ENCODE measurements around the gene PIGH.
A peak's percentile ranks its signal among the peaks of the same experiment; 100 is the strongest.

The PIGH gene

DNA sequence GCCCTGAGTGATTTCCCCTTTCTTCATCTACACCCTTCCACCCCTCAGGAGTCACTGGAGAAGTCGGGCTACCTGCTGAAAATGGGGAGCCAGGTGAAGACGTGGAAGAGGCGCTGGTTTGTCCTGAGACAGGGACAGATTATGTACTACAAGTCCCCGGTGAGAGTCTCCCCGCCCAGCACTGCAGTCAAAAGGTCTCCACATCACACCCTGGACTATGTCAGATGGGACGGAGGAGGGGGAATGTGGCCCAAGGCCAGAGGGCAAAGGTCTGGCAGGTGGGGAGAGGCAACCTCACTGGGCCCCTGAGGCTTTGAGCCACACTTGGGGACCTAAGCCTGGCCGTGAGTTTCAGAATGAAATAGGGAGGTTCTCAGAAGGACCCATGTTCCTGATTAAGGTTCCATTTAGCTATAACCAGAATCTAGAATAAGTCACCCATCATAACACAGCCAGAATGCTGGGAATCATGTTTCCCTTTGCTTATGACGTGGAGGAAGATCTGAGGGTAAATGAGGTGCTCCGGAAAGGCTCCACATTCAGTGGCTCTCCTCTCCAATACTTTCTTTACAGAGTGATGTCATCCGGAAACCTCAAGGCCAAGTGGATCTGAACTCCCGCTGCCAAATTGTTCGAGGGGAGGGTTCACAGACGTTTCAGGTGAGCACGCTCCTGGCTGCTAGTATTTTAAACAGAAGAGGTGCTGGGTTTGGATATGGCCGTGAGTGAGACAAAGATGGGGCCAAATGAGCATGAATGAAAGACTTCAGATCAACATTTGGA, 26.6 kb downstream of the PIGH start:
- no peak for DNase-seq

DNA sequence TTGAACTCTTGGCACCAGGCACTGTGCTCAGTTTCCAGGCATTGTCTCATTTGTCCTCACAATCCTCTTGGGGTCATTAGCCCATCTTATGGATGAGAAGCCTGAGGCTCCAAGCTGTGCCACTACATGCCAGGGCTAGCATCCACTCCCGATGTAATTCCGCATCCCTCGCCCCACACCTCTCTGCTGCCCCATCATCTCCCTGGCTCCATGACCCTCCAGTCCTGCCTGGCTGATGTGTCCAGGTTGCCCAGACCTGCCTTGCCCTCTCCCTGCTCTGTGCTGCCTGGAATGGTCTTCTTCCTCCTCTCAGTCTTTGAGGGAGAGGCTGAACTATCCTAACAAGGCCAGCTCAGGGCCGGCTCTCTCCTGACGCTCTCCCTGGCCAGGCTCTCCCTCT, 27.5 kb downstream of the PIGH start:
- DNase-seq: no peak

DNA sequence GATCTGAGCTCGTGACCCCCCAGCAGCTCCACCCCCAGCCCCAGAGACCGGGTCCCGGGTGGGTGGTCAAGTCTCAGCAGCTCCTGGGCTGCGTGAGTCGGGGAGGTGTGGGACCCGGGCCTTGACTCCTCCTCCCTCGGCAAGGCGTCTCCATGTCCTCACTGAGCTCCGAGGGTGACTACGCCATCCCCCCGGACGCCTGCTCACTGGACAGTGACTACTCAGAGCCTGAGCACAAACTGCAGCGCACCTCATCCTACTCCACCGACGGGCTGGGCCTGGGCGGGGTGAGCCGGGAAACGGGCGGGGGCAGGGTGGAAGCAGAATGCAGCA, 28.1 kb downstream of the PIGH start:
- DNase-seq: no peak

DNA sequence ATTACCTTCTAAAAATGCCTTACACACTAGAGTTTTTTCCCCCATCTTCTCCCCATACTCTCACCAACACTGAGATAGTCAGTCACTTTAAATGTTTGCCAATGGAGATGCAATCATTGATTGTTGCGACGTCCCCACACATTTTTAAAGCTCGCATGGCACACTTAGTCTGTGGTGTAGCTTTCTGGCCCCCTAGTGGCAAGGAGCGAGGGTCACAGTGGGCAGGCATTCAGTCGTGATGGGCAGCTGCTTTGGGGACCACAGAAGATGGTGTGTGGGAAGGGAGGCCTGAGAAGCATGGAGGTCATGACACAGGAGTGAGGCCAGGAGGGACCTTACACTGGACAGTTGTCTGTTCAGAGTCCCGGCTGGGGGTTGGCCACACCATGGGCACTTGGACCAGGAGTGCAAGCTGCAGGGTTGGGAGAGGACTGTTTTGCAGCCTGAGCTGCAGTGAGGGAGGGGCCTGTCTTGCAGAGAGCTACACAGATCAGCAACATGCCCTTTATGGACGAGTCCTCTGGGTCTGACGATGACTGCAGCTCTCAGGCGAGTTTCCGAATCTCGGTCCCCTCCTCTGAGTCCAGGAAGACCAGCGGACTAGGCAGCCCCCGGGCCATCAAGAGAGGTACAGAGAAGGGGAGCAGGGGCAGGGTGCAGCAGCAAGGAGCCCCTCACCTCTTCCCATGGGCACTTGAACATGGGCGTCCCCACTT, 28.6 kb downstream of the PIGH start:
- peak; percentile 12 for DNase-seq

DNA sequence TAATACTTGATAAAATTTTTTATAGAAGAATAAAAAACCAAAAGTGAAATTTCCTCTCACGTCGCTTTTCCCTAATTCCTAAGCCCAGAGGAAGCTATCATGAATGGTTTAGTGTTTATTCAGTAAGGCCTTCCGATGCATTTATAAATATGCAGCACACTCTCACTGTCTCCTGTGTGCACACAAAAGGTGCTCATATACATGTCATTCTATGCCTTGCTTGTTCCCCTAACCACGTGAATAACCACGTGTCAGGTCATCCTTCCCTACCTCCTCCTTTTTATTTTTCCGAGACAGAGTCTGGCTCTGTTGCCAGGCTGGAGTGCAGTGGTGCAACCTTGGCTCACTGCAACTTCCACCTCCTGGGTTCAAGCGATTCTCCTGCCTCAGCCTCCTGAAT, 29.6 kb downstream of the PIGH start:
- no peak for DNase-seq

DNA sequence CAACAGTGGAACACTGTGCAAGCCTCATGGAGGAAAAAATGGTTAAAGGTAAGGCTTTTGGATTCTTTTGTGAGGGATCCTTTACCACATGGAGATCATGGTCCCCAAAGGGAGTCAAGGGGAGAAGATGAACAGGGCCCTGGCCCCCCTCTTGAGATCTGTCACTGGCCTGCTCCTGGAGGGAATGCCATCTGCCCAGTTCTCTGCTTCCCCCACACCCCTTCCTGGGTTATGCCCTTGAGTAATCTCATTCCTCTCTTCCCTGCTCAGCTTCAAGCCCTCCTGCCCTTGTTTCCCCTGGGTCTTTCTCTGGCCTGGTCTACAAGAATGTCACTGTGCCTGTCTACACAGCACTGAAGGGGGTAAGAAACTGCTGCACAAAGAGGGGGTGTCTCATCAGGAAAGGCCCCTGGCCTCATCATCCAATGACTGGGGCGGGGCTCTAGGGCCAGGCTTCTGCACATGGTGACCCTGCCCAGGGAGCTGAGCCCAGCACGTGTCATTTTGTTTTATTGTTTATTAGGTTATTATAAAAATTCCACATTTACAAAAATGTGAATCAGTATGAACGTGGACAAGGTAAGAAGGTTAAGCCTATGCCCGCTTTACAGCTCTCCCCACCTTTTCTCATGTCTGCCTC, 30.3 kb downstream of the PIGH start:
- DNase-seq: no peak

DNA sequence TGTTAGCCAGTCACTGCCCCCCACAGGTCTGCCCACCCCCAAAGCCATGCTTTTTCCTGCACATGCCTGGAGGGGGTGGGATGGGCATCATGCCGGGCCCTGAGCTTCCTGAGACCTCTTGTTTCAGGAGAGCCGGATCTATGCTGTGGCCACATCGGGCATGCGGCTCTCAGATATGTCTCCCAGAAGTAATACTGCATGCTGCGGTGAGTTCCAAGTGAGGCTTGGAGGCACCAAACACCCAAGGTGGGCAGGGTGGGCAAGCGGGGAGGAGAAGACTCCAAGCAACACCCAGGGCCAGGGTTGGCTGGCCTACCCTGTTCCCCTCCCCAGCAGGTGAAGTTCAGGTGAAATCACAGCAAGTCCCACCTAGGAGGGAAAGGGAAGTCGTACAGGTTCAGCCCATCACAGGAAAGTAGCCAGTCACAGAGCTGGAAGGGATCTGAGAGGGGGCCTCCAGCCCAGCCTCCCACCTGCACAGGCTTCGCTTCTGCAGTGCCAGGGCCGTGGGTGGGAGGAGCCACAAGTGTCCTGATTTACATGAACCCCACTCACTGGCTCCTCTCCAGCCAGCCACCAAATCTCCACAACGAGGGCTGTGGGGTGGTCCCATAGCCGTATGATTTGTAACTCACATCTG, 30.9 kb downstream of the PIGH start:
- no peak for DNase-seq

DNA sequence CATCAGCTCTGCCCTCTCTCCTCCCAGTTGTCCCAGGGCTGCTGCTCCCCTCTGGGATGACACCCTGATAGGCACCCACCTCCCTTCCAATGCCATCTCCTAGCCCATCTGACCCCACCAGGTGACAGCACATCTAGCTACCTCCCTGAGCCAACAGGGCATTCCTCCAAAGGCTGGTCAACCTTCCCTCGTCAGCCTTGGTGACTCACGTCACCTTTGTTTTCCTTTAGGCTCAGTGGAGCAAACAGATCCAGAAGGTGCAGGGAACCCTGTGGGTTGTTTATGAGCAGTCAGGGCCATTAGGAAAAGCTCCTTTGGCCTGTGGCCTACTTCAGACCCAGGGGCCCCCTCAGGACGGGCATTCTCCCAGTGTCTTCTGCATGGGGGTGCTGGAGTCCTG, 32.4 kb downstream of the PIGH start:
- DNase-seq: no peak

DNA sequence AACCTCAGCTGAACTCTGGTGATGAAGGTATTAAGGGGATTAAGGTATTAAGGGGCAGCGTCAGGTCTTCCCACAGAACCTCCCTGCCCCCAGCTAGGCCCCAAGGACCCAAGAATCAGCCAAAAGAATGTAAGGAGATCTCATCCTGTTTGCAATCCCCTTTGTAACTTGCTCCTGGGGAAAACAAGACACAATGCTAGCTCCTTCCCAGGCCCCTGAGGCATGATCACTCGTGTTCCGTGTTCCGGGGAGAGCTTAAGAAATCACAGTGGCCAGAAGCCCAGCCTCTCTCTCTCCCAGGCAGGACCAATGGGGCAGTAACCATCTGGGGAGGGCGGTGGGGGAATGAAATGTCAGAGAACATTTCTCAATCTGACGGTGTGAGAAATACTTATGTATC, 33.2 kb downstream of the PIGH start:
- DNase-seq: no peak

DNA sequence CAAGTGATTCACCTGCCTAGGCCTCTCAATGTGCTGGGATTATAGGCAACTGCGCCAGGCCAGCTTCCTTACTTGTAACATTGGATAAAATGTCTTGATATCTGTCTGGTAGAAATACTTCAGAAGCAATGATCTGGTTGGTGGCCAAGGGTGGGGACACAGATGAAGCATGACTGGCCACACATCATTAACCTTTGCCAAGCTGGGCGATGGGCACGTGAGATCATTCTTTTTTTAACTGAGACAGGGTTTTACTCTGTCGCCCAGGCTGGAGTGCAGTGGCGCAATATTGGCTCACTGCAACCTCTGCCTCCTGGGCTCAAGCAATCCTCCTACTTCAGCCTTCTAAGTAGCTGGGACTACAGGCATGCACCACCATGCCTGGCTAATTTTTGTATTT, 35.8 kb downstream of the PIGH start:
- no peak for DNase-seq

DNA sequence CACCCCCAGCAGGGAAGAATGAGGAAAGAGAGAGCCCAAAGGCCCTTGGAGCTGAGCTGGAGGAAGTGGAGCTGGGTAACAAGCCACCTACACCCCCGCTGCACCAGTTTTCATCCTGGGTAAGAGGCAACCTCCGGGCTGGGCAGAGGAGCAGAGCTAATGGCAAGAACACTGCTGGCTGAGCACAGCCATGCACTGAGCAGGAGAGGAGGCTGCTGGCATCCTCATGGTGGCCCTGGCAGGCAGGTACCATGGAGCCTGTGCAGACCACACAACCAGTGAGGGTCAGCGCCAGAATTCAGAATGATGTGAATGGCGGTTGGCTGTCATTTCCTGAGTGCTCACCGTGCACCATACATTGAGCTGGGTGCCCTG, 37.3 kb downstream of the PIGH start:
- DNase-seq: no peak

DNA sequence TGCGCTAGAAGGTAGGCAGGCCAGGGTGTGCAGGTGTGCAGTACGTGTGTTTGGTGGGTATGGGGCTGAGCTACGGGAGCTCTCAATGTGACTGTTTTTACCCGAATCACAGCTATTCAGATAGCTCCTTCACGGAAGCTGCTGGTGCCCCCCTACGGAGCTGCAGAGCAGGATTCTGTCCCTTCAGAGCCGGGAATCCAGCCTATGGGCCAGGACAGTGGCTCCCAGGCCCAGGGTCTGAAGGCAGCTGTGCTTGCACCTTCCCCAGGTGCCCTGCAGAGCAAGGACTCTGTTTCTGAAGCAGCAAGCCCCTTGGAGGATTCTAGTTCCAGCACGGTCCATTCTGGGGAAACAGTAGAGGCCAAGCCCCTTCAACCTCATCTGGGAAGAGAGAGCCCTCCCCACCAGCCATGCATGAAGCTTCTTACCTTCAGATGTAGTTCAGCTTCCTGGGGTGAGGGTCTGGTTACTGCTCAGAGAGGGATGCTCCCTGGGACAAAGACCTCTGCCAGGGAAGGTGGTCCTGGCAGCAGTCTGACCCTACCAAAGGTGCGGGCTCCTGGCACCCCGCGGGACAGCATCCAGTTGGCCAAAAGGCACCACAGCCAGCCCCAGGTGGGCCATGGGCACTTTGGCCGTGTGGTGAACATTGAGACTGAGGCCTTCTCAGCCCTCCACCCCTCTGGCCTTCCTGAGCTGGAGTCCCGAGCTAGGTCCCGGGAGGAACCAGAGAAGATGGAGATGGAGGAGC, 37.9 kb downstream of the PIGH start:
- DNase-seq: no peak

DNA sequence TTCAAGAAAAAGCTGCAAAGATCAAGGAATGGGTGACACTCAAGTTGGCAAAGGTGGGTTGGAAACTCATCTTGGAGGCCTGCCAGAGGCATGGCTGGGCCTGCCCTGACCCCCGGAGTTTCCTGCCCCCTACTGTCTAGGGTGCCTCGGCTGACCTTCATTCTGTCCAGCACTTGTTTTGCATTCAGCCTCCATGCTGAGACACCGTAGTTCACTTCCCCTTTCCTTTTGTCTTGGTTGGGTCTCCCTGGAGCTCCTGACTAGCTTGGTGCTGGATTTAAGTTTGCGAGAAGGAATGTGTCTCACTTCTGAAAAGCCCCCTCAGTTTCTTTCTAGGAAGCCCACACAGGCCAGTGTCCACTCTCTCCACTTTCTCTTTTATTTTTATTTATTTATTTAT, 40.4 kb downstream of the PIGH start:
- no peak for DNase-seq

DNA sequence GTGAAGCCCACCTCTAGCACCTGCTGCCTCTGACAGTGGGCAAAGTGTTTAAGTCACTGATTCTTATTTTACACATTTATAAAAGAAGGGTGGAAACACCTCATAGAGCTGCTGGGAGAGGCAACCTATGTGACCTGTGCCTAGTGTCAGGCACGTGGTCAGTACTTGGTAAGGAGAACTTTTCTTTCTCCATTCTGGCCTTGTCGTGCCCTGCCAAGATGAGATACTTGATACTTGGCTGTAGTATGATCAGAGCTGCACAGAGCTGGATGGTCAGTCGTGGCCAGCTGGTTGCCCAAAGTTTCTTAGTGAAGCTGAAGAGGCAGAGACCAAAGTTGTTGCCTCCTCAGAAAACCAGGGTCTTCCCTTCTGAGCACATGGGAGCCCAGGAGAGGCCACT, 42.4 kb downstream of the PIGH start:
- DNase-seq: no peak

DNA sequence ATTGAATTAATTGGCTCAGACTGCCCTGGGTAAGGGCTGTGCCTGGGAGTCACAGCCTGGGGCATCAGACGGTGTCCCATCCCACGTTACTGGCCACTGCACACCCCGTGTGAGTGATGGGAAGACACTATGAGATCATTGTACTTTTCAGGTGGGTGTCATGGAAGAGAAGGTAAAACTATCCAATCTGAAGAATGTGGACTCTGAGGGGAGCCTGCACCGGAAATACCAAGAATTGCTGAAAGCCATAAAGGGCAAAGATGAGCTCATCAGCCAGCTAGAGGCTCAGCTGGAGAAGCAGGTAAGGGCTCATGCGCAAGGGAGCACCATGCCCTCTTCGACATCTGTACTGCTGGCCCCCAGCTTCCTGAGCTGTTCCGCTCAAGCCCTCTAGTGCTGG, 43.0 kb downstream of the PIGH start:
- DNase-seq: no peak

DNA sequence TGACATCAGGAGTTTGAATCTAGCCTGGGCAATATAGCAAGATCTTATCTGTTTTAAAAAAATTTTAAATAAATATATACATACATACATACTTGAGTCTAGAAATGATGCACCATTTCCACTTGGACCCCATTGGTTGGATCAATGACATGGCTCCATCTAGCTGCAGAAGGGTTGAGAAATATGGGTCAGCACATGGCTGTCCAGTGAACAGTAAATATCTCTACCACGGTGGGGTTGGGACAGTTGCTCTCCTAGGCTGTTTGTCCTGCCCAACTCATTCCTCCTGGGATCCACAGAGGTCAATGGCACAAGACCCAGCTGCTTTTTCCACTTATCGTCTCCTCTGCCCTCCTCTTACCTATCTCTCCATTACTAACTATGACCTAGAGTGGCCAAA, 43.4 kb downstream of the PIGH start:
- no peak for DNase-seq

DNA sequence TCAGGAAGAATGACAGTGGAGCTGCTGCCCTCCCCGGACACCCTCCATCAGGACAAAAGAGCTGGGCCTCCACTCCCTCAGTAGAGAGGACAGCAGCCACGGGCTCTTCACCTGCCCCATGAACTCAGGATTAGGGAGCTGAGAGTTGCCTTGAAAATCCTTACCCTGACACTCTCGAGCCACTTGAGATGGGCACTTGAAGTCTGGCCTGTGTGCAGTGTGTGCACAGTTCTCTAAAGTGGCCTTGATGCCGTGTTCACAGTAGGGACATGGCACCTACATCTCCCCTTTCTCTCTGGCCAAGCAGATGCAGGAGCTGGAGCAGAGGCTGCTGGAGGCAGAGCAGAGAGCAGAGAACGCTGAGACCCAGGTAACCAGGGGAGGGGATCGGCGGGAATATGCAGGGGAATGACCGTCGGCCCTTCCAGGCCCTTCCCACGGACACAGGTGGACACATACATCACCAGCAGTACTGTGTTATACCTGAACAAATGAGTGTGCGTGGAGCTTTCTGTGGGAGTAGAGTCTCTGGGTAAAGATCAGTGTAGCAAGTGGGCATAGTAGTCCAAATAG, 44.5 kb downstream of the PIGH start:
- DNase-seq: no peak

DNA sequence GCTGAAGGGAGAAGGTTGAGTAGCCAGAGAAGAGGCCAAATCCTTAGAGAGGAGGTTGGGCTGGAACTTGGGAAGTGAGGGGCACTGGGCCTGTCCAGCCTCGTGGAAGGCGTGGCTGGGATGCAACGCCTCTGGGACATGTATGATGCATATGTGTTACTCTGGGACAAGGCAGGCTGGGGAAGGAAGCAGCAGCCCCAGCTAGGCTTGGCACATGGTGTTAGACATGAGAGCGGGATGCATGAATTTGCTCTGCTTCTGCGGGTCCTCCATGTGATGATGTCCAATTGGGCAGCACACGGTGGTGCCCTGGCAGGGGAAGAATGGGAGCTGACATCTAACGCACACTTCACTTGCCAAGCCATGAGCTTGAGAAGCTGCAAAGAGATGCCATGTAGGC, 45.7 kb downstream of the PIGH start:
- no peak for DNase-seq

DNA sequence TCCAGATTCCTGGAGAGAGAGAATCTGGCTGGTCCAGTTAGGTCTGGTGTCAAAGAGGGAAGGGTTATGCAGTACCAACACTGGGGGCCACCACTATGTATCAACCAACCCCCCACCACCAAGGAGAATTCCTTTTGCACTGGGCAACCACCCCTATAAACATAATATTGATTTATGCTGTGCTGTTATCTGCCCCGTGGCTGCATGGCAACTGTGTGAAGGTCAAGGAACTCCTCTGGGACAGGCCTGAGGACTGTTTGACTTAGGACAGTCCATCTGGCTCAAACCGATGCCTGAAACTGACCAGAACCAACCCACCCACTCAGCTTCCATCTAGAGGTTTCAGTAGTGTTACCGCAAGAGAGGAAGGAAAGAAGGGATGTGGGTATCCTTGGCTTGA, 46.5 kb downstream of the PIGH start:
- DNase-seq: no peak

DNA sequence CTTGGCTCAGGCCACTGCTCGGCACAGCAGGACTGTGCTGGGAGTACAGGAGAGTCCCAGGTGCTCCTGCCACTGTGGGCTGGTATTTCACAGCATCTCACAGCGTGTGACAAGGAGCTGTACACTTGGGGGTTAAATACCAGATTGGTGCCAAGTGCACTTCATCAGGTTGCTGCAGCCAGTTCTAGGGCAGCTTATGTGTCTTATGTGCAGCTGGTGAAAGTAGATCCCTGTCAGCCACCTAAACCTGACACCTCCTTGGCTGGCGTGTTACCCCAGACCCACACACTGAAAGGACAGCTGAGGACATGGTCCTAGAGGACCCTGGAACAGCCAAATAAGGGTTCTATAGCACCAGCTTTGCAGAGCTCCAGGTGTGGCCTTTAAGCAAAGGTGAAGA, 48.1 kb downstream of the PIGH start:
- DNase-seq: no peak

DNA sequence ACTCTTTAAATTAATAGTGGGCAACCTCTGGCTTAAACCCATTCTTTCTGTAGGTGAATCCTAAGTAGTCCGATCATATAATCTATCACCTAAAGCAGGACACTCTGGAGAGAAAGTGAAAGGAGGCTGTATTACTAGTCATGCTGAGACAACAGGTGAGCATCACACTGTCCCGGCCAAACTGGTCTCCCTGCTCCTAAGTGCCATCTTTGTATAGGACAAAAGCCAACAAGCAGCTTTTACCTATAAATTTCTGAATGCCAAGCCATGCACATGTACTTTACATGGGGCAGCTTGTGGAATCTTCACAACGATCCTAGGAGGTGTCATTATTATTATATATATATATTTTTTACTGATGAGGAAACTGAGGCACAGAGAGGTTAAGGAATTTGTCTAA, 48.9 kb downstream of the PIGH start:
- no peak for DNase-seq

DNA sequence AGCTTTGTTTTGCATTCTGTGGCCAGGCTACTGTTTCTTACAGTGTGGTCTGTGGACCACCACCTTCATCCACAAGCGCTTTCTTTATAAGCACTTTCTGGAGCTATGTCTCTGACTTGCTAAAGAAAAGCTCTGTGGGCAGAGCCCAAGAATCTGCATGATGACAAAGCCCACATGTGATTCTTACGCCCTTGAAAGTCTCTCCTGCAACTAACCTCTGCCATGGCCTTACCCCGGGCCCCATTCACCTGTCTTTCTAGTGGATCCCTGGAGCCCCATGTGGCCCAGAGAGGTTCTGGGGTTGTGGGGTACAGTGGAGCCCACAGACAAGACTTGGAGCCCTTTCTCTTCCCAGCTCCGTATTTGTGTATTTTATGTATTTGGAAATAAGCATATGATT, 50.3 kb downstream of the PIGH start:
- DNase-seq: no peak

DNA sequence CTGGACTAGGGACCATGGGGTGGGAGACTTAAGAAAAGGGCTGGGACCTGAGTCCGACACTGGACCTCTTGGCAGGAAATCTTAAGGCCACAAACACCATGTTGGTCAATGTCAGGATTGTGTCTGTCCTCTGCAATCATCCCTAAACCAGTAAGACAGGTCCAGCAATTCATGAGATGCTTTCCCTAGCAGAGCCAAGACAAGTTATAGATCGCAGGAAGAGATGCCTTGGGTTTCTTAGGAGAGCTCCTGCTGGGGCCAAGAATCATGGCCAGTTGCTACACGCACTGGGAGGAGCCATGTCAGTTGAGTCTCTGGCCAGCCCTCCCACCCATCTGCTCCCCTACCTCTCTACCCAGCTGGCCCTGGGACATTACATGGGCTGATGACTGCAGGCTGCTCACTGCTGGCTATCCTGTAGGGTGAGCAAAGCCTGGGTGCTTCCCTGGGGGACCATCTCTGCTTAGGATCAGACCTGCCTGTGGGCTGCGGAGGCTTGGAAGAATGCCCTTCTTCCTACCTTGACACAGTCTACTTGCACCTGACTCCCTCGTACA, 52.8 kb downstream of the PIGH start:
- DNase-seq: no peak
